Measurements from ENCODE around the gene INTS11. TPM values are rescaled to one million over a fixed set of nuclear protein-coding genes. Genes with fewer than 3 reads are reported as not detected.

The INTS11 gene
- total and polyA plus RNA-seq, 10 of the 15 experiments (the other 5 are each of a cell fraction or from before 2014, with no cell fraction given), result 2.5 to 117 (median 77.7) TPM

DNA sequence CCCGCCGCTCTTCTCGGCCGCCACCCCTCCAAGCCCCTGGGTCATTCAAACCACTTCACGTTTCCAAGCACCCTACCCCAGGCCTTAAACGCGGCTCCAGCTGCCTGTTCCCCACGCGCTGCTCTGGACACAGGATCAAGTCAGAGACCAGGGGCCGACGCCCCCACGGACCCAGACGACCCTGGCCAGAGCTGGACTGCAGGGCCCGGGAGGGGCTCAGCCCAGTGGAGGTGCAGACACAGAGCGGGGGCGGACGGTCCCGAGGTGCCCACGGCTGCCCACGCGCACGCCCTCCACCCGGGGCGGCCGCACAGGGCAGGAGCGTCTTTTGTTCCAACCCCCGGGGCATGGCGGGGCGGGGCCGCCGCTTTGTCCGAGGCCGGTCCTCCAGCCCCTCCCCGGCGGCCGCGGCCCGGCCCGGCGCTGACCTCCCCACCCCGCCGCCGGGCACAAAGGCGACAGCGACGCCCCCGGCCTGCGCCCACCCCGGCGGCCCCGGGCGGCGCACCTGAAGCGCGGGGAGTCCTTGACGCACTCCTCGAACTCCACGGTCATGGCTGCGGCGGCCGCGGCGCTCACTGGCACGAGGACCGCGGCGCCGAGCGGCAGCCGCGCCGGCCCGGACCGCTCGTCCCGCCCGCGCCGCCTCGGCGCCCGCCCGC, 17.1 kb downstream of the INTS11 start (continued):
- TF ChIP-seq, protein P1, sequence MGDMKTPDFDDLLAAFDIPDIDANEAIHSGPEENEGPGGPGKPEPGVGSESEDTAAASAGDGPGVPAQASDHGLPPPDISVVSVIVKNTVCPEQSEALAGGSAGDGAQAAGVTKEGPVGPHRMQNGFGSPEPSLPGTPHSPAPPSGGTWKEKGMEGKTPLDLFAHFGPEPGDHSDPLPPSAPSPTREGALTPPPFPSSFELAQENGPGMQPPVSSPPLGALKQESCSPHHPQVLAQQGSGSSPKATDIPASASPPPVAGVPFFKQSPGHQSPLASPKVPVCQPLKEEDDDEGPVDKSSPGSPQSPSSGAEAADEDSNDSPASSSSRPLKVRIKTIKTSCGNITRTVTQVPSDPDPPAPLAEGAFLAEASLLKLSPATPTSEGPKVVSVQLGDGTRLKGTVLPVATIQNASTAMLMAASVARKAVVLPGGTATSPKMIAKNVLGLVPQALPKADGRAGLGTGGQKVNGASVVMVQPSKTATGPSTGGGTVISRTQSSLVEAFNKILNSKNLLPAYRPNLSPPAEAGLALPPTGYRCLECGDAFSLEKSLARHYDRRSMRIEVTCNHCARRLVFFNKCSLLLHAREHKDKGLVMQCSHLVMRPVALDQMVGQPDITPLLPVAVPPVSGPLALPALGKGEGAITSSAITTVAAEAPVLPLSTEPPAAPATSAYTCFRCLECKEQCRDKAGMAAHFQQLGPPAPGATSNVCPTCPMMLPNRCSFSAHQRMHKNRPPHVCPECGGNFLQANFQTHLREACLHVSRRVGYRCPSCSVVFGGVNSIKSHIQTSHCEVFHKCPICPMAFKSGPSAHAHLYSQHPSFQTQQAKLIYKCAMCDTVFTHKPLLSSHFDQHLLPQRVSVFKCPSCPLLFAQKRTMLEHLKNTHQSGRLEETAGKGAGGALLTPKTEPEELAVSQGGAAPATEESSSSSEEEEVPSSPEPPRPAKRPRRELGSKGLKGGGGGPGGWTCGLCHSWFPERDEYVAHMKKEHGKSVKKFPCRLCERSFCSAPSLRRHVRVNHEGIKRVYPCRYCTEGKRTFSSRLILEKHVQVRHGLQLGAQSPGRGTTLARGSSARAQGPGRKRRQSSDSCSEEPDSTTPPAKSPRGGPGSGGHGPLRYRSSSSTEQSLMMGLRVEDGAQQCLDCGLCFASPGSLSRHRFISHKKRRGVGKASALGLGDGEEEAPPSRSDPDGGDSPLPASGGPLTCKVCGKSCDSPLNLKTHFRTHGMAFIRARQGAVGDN (IDR thresholded peaks at IDR 0.05), result no peak
- TF ChIP-seq SIN3A (IDR thresholded peaks at IDR 0.05; ENCODE audit: low read depth, low read length) (no peak), NKRF (conservative IDR thresholded peaks at IDR 0.05) (peak; percentile 28; the same call in 1 of the 2 replicates), DPF2 (IDR thresholded peaks at IDR 0.05) (no peak), EGR1 (IDR thresholded peaks at IDR 0.05; ENCODE audit: borderline replicate concordance in 1 of 2, low read depth in 2 of 2, low read length in 2 of 2) (peak in 1 of 2 experiments; percentile 63; a peak in 1 of 3 replicates)
